ENCODE measurements around the gene GULP1. TPM values are rescaled to one million over a fixed set of nuclear protein-coding genes. Genes with fewer than 3 reads are reported as not detected.
A peak's percentile ranks its signal among the peaks of the same experiment; 100 is the strongest.
"Not testable (repeated sequence)": the region's sequence is repeated elsewhere in the genome, so short reads cannot be mapped to it uniquely, and the experiment has no call there.

GULP1 gene
- polyA plus RNA-seq, 4 donors = 51.7 to 77.3 (median 64.6) TPM

- no peak for DNase-seq (ENCODE audit: low read depth in 4 of 4, low spot score in 3 of 4)
Observed at GRCh38 chr2:188456114-188456909, 164.6 kb downstream of the GULP1 start.

- no peak for DNase-seq (ENCODE audit: low read depth in 4 of 4, low spot score in 3 of 4)
Observed at GRCh38 chr2:188459061-188459460, 167.4 kb downstream of the GULP1 start.

GRCh38 chr2:188466078-188466477 is 174.4 kb downstream of the GULP1 start:
- not testable (repeated sequence) for DNase-seq (ENCODE audit: low read depth in 4 of 4, low spot score in 3 of 4)

- no peak for DNase-seq (ENCODE audit: low read depth in 4 of 4, low spot score in 3 of 4)
Observed at GRCh38 chr2:188466761-188467160, 175.1 kb downstream of the GULP1 start.

- DNase-seq (ENCODE audit: low read depth in 4 of 4, low spot score in 3 of 4) = no peak
Observed at GRCh38 chr2:188471166-188471565, 179.5 kb downstream of the GULP1 start.

GRCh38 chr2:188473306-188473705 is 181.6 kb downstream of the GULP1 start:
- no peak for DNase-seq (ENCODE audit: low read depth in 4 of 4, low spot score in 3 of 4)

- DNase-seq (ENCODE audit: low read depth in 4 of 4, low spot score in 3 of 4) = no peak
Observed at GRCh38 chr2:188474316-188474715, 182.6 kb downstream of the GULP1 start.

GRCh38 chr2:188475945-188476344 is 184.3 kb downstream of the GULP1 start:
- no peak for DNase-seq (ENCODE audit: low read depth in 4 of 4, low spot score in 3 of 4)

GRCh38 chr2:188477564-188478103 is 186.0 kb downstream of the GULP1 start:
- no peak for DNase-seq (ENCODE audit: low read depth in 4 of 4, low spot score in 3 of 4)

- no peak for DNase-seq (ENCODE audit: low read depth in 4 of 4, low spot score in 3 of 4)
Observed at GRCh38 chr2:188478724-188479123, 187.1 kb downstream of the GULP1 start.

- DNase-seq (ENCODE audit: low read depth in 4 of 4, low spot score in 3 of 4) = no peak
Observed at GRCh38 chr2:188481474-188481873, 189.8 kb downstream of the GULP1 start.

- DNase-seq (ENCODE audit: low read depth in 4 of 4, low spot score in 3 of 4) = no peak
Observed at GRCh38 chr2:188485496-188485895, 193.8 kb downstream of the GULP1 start.

- DNase-seq (ENCODE audit: low read depth in 4 of 4, low spot score in 3 of 4) = no peak
Observed at GRCh38 chr2:188492751-188493150, 201.1 kb downstream of the GULP1 start.

GRCh38 chr2:188494906-188495305 is 203.2 kb downstream of the GULP1 start:
- DNase-seq (ENCODE audit: low read depth in 4 of 4, low spot score in 3 of 4) = no peak

GRCh38 chr2:188495969-188496431 is 204.3 kb downstream of the GULP1 start:
- DNase-seq (ENCODE audit: low read depth in 4 of 4, low spot score in 3 of 4) = no peak

GRCh38 chr2:188497726-188498125 is 206.1 kb downstream of the GULP1 start:
- DNase-seq (ENCODE audit: low read depth in 4 of 4, low spot score in 3 of 4) = no peak

- no peak for DNase-seq (ENCODE audit: low read depth in 4 of 4, low spot score in 3 of 4)
Observed at GRCh38 chr2:188503975-188504374, 212.3 kb downstream of the GULP1 start.

GRCh38 chr2:188506843-188507242 is 215.2 kb downstream of the GULP1 start:
- DNase-seq (ENCODE audit: low read depth in 4 of 4, low spot score in 3 of 4) = no peak

- no peak for DNase-seq (ENCODE audit: low read depth in 4 of 4, low spot score in 3 of 4)
Observed at GRCh38 chr2:188511346-188511745, 219.7 kb downstream of the GULP1 start.

GRCh38 chr2:188512456-188512855 is 220.8 kb downstream of the GULP1 start:
- DNase-seq (ENCODE audit: low read depth in 4 of 4, low spot score in 3 of 4) = peak in 3 of 4 donors; percentile 18 to 40 (median 24)

GRCh38 chr2:188515918-188516317 is 224.2 kb downstream of the GULP1 start:
- DNase-seq (ENCODE audit: low read depth in 4 of 4, low spot score in 3 of 4) = no peak

GRCh38 chr2:188517549-188518215 is 226.0 kb downstream of the GULP1 start:
- DNase-seq (ENCODE audit: low read depth in 4 of 4, low spot score in 3 of 4) = no peak

Measured in left renal pelvis (tissue), 4 donors.